ENCODE results near the gene PCDH19. TPM values are rescaled to one million over a fixed set of nuclear protein-coding genes. Genes with fewer than 3 reads are reported as not detected.

Gene PCDH19, protein sequence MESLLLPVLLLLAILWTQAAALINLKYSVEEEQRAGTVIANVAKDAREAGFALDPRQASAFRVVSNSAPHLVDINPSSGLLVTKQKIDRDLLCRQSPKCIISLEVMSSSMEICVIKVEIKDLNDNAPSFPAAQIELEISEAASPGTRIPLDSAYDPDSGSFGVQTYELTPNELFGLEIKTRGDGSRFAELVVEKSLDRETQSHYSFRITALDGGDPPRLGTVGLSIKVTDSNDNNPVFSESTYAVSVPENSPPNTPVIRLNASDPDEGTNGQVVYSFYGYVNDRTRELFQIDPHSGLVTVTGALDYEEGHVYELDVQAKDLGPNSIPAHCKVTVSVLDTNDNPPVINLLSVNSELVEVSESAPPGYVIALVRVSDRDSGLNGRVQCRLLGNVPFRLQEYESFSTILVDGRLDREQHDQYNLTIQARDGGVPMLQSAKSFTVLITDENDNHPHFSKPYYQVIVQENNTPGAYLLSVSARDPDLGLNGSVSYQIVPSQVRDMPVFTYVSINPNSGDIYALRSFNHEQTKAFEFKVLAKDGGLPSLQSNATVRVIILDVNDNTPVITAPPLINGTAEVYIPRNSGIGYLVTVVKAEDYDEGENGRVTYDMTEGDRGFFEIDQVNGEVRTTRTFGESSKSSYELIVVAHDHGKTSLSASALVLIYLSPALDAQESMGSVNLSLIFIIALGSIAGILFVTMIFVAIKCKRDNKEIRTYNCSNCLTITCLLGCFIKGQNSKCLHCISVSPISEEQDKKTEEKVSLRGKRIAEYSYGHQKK (N-terminal part only)
- 1 to 10 TPM in 3 of 4 donors, under 1 TPM in 1; 0.62 to 1.7 (median 1.4) TPM for total RNA-seq

DNA sequence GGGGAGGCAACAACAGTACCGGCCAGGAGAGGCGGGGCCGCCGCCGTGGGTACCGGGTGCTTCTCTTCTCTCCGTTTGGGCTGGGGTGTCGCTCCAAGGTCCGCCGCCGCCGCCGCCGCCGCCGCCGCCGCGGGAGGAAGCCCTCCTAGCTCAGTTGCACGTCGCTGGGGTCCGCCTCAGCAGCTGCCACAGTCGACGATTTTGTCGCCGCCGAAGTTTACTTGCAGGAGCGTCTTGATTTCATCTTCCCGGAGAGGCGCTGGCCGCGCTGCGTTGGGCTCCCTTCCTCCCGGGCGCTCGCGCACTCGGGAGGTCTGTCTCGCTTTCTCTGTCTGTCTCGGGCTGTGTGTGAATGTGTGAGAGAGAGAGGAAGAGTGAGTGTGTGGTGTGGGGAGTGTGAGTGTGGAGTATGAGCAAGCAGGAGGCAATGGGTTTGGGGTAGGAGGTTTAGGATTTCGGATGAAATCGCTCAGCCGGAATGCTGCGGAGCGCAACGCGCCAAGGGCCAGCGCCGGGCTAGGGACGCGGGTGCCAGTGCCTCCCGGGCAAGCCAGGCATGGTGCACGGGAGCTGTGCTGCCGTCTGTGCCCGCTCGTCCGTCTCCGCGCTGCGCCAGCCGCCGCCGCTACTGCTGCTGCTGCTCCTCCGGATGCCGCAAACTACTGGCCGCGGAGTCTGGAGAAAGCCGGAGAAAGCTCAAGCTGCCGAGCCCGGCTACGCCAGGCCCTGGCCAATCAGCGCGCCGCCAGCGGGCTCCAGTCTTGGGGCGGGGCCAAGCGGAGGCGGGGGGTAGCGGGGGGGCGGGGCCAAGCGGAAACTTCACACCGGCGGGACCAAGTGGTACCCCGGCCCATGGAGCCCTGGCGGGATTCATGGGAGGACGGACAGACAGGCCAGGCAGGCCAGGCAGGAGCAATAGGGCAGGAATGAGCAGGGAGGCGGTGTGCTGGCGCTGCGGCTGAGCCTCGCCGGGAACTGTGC, at the start of gene PCDH19:
TSS of gene PCDH19 (minus strand) at position 664 of the 981 bp plus-strand sequence. CDS start 1,676 bp downstream, outside the sequence.
- peak; percentile 63 for ATAC-seq
- Histone ChIP-seq H3K4me1 (peaks cover 0 to 25% (median 4%) of the 10 kb centered on the region in 3 donors), H3K4me3 (peak within 1 kb of the TSS; percentile 32 to 51), H3K36me3 (no peaks in the 10 kb centered on the region), H3K27me3 (peaks cover 62% of the 10 kb centered on the region), H3K9me3 (no peaks in the 10 kb centered on the region), H3K27ac (peak within 1 kb of the TSS in 1 of 4 donors; percentile 21)
- no peak for TF ChIP-seq POLR2A (IDR thresholded peaks at IDR 0.05)
- no peak for TF ChIP-seq EP300 (IDR thresholded peaks at IDR 0.05)
- TF ChIP-seq POLR2AphosphoS5 (IDR thresholded peaks at IDR 0.05), result no peak
- TF ChIP-seq, protein P1, sequence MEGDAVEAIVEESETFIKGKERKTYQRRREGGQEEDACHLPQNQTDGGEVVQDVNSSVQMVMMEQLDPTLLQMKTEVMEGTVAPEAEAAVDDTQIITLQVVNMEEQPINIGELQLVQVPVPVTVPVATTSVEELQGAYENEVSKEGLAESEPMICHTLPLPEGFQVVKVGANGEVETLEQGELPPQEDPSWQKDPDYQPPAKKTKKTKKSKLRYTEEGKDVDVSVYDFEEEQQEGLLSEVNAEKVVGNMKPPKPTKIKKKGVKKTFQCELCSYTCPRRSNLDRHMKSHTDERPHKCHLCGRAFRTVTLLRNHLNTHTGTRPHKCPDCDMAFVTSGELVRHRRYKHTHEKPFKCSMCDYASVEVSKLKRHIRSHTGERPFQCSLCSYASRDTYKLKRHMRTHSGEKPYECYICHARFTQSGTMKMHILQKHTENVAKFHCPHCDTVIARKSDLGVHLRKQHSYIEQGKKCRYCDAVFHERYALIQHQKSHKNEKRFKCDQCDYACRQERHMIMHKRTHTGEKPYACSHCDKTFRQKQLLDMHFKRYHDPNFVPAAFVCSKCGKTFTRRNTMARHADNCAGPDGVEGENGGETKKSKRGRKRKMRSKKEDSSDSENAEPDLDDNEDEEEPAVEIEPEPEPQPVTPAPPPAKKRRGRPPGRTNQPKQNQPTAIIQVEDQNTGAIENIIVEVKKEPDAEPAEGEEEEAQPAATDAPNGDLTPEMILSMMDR (IDR thresholded peaks at IDR 0.05), result no peak
- WGBS, 2 donors (ENCODE audit: low coverage in 1 of 2), result 12% methylated on average over 17 of the region's 91 CpGs; no CpG with 5 or more reads in 1 of the 2 donors

DNA sequence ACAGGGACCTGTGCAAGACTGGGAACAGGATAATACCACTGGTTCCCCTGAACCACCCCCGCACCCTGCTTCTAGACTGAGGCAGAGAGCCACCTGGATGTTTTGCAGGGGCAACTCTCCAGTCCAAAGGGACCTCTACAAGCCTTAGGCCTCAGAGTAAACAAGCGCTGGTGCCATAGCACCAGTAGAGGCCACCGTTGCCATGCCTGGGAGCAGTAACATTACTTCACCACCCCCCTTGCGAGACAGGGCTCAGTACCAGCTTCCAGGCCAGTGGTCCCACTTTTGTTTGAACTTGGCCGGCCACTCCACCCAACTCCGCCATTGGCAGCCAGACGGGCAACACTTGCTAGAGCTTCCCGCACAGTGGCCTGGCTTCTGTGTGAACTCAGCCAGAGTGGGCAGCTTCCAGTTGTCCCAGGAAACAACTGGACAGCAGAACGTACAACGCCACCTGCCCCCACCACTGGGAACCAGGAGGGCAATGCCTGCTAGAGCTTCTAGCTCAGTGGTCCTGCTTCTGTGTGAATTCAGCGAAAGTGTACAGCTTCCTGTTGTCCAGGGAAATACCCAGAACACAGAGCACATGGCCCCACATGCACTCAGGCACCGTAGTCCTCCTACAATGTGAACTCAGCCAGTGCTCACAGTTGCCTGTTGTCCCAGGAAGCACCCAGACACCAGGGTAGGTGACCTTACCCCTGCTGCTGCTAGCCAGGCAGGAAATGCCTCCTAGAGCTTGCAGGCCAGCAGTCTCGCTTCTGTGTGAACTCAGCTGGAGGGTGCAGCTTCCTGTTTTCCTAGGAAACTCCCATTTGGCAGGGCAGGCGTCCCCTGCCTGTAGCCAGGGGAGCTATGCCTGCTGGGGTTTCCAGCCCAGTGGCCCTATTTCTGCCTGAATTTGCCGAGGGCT, 39.9 kb upstream of the PCDH19 start:
- Histone ChIP-seq H3K4me1 (no peaks in the 10 kb centered on the region), H3K27ac (peak overlapping the region in 1 of 4 donors; percentile 37), H3K36me3 (no peaks in the 10 kb centered on the region), H3K9me3 (no peaks in the 10 kb centered on the region), H3K4me3 (no peak overlapping the region), H3K27me3 (no peaks in the 10 kb centered on the region)
- TF ChIP-seq, protein P1 (IDR thresholded peaks at IDR 0.05), result no peak
- TF ChIP-seq EP300 (IDR thresholded peaks at IDR 0.05) (no peak), POLR2A (IDR thresholded peaks at IDR 0.05) (no peak), POLR2AphosphoS5 (IDR thresholded peaks at IDR 0.05) (no peak)
- peak; percentile 78 for ATAC-seq
- no CpG with 5 or more reads among the region's 15 CpGs for WGBS, 2 donors (ENCODE audit: low coverage in 1 of 2)

DNA sequence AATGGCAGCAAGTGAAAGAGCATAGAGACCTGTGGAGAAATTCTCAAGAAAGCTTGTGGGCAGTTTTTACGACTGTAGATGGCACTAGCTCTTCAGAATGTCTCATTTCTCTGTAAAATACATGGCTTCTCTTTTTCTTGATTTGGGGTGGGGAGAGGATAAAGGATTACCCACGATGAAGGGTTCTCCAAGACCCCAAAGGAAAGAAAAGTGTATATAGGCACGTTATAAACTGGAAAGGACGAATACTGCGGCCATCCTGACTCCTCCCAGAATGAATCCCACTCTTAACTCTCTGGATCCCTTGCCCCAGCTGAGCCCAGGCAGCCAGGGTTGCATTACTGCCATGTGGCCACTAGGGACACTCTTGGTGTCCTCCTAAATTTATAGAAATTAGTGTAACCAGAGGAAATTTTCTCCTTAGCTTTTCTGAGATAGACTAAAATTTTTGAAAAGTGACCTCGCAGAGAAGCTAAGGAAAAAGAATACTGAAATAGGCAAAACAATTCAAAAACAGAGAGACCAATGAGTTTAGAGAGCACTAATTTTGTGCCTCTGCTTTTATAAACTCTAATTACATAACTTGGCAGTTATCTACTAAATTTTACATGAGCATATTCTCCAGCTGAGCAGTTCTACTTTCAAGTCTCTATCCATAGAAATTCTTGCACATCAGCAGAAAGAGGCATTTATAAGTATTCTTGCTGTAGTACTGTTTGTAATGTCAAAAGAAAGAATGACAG, 37.8 kb upstream of the PCDH19 start:
- WGBS, 2 donors (ENCODE audit: low coverage in 1 of 2), result 0 to 6% methylated on average over 6 of the region's 6 CpGs
- Histone ChIP-seq H3K4me3 (peak overlapping the region in 1 of 2 donors; percentile 19), H3K27ac (no peak overlapping the region), H3K9me3 (no peaks in the 10 kb centered on the region), H3K36me3 (no peaks in the 10 kb centered on the region), H3K4me1 (no peaks in the 10 kb centered on the region), H3K27me3 (no peaks in the 10 kb centered on the region)
- TF ChIP-seq EP300 (IDR thresholded peaks at IDR 0.05), result no peak
- TF ChIP-seq, protein P1 (IDR thresholded peaks at IDR 0.05), result peak; percentile 40 to 84 (median 44)
- ATAC-seq, result peak; percentile 50
